SK-N-SH treated with all-trans-retinoic acid at 6 μM for 48 hours (cell line): ENCODE results near the gene HTR6.

ENCODE experiments used
- BACH2 ChIP-seq: fragments of 250-450 bp; sonication (Bioruptor Pico); IDR thresholded peaks from 2 replicates; pipeline ENCODE4 v1.9.0; 2021; ENCODE audit warnings: mild to moderate bottlenecking, borderline replicate concordance
- ZC3H10 ChIP-seq: fragments of 250-450 bp; sonication (Bioruptor Pico); IDR thresholded peaks from 2 replicates; pipeline ENCODE4 v1.5.1; 2021; ENCODE audit warnings: mild to moderate bottlenecking, moderate library complexity
- TF ChIP-seq, protein P1 (sequence below): fragments of 250-450 bp; sonication (Bioruptor Pico); IDR thresholded peaks from 2 replicates; pipeline ENCODE4 v1.5.1; 2020; ENCODE audit warnings: low read depth, mild to moderate bottlenecking, moderate library complexity

DNA sequence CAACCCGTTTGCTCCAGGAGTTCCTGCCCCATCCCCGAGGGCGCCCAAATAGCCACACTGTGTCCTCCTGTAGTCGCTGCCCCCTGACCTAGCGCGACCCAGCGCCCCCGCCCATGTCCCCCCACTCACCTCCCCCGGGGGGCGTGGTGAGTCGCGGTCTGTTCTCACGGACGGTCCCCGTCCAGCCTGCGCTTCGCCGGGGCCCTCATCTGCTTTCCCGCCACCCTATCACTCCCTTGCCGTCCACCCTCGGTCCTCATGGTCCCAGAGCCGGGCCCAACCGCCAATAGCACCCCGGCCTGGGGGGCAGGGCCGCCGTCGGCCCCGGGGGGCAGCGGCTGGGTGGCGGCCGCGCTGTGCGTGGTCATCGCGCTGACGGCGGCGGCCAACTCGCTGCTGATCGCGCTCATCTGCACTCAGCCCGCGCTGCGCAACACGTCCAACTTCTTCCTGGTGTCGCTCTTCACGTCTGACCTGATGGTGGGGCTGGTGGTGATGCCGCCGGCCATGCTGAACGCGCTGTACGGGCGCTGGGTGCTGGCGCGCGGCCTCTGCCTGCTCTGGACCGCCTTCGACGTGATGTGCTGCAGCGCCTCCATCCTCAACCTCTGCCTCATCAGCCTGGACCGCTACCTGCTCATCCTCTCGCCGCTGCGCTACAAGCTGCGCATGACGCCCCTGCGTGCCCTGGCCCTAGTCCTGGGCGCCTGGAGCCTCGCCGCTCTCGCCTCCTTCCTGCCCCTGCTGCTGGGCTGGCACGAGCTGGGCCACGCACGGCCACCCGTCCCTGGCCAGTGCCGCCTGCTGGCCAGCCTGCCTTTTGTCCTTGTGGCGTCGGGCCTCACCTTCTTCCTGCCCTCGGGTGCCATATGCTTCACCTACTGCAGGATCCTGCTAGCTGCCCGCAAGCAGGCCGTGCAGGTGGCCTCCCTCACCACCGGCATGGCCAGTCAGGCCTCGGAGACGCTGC, 1.1 kb downstream of the HTR6 start:
- no peak for TF ChIP-seq ZC3H10 (CRISPR knock-in tag)
- TF ChIP-seq, protein P1, sequence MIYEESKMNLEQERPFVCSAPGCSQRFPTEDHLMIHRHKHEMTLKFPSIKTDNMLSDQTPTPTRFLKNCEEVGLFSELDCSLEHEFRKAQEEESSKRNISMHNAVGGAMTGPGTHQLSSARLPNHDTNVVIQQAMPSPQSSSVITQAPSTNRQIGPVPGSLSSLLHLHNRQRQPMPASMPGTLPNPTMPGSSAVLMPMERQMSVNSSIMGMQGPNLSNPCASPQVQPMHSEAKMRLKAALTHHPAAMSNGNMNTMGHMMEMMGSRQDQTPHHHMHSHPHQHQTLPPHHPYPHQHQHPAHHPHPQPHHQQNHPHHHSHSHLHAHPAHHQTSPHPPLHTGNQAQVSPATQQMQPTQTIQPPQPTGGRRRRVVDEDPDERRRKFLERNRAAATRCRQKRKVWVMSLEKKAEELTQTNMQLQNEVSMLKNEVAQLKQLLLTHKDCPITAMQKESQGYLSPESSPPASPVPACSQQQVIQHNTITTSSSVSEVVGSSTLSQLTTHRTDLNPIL (CRISPR knock-in tag) = no peak
- TF ChIP-seq BACH2 = no peak
